Stimulated activated CD4-positive, alpha-beta T cell treated with anti-CD3 and anti-CD28 coated beads, Interleukin-15, amount 100 ng/mL, for 24 hours (primary cell): ENCODE results near the gene RFTN2.
"Not testable (repeated sequence)": the region's sequence is repeated elsewhere in the genome, so short reads cannot be mapped to it uniquely, and the experiment has no call there.

Experiments
- DNase-seq: peaks from one replicate; pipeline ENCODE4 v3.0.0-alpha.2; 2020

RFTN2 gene

DNA sequence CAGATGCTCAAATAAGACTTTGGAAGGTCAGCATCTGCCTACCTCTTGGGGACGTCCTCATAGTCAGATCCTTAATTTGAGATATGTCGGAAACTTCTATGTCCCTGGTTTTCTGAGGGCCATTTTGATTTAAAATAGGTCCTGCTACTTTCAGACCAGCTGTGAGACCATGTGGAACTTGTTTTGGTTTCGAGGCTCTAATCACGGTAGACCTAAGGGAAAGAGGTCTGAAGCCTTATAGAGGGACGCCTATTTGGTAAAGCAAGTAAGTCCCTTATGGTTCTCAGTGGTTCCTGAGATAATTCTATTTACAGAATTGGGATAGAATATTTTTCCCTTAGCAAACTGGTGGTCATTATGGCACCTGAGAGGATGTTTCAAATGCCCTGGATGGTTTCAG, 75.1 kb downstream of the RFTN2 start:
- no peak for DNase-seq

DNA sequence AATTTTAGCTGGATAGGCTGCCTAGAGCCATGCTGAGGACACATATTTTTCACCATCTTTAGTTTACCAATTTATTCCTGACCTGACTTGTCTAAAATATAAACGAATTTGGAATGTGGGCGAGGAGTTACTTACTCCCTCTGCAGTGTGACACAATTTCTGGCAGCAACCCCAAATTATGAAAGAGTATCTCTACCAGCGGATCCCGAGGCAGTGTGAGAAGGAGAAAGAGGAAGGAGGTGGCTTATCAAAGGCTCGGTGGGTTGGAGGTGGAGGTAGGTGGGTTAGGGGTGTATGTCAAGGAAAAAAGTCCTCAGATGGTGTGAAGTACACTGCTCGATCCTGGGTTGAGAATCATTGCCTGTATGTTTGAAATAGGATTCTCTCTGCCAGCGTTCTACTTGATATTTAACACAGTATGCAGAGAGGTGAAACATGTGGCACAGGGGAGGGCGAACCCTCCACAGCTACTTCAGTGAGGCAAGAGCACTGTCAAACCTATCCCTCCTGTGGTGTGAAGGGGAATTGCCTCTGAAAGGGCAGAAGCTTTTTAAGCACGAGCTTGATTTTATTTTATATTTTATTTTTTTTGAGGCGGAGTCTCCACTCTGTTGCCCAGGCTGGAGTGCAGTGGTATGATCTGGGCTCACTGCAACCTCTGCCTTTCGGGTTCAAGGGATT, 76.0 kb downstream of the RFTN2 start:
- peak; percentile 31 for DNase-seq

DNA sequence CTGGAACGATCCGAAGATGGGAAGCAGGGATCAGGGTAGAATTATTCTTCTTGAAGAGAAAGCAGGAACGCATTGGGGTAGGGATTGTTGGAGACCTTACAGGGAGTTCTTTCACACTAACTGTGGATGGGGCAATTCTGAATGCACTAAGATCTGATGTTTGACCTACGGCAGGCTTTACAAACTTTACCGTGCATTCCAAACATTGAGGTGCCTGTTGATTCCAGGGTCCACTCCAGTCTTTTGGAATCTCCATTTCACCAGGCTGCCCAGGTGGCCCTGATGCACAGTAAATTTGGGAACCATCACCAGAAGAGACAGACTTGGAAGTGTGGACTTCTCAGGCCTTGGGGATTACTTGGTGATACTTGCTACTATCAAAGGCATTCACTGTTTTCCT, 76.9 kb downstream of the RFTN2 start:
- no peak for DNase-seq

DNA sequence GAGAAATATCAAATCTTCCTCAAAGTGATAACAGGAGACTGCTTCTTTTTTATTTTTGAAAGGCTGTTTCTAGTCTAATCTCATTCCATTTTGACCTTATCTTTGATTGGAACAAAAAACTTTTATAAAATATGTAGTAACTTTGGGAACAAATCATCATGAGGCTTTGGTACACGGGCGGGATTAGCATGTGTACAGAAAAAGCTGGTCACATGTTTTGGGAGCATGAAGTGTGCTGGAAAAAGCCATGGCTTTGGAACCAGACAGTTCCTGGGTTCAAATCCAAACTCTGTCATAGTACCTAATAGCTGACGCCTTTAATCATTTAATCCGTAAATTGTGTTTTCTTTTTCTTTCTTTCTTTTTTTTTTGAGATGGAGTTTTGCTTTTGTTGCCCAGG, 78.2 kb downstream of the RFTN2 start:
- DNase-seq = no peak

DNA sequence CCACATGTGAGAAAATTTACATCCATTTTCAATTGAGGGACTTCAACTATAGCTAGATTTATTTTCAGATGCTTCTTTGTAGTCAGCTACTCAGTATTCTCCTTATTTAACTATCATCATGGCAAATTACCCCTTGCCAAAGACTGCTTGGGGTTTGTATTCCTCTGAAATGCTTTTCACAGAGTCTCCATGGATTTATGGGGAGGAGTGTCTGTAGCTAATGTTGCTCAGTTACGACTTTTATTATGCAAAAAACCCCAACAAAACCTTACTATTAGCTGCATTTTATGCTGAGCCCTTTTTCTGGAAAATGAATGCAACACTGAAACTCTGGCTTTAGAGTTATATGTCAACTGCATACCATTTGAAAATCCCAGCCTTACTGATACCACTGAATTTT, 78.6 kb downstream of the RFTN2 start:
- DNase-seq = no peak

DNA sequence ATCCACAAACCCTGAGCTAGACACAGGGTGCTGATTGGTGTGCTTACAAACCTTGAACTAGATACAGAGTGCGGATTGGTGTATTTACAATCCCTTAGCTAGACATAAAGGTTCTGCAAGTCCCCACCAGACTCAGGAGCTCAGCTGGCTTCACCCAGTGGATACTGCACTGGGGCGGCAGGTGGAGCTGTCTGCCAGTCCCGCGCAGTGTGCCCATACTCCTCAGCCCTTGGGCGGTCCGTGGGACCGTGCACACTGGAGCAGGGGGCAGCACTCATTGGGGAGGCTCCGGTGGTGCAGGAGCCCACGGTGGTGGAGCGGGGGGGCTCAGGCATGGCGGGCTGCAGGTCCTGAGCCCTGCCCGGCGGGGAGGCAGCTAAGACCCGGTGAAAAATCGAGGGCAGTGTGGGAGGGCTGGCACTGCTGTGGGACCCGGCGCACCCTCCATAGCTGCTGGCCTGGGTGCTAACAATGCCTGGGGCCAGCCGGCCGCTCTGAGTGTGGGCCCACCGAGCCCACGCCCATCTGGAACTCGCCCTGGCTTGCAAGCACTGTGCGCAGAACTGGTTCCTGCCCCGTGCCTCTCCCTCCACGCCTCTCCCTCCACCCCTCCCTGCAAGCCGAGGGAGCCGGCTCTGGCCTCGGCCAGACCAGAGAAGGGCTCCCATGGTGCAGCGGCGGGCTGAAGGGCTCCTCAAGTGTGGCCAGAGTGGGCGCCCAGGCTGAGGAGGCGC, 83.9 kb downstream of the RFTN2 start:
- DNase-seq = no peak

GRCh38 chr2:197587255-197587654, 88.1 kb downstream of the RFTN2 start:
- DNase-seq = not testable (repeated sequence)

GRCh38 chr2:197580166-197580565, 95.2 kb downstream of the RFTN2 start:
- DNase-seq = not testable (repeated sequence)

- not testable (repeated sequence) for DNase-seq
These were observed 97.1 kb downstream of the RFTN2 start for GRCh38 chr2:197578294-197578693.

DNA sequence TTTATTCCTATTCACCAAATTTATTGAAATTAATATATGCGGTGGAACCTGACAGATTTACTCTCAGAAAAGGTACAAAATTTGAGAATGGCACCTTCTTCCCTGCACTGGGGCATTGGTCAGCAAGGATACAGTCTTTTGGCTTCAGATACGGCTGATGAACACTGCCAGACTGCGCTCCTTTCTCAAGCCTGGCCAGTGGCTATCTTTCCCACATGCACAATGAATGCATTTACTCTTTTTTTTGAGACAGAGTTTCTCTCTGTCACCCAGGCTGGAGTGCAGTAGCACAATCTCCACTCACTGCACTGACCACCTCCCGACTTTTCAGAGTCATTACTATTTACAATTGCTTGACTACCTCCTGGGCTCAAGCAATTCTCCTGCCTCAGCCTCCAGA, 97.9 kb downstream of the RFTN2 start:
- DNase-seq = no peak

DNA sequence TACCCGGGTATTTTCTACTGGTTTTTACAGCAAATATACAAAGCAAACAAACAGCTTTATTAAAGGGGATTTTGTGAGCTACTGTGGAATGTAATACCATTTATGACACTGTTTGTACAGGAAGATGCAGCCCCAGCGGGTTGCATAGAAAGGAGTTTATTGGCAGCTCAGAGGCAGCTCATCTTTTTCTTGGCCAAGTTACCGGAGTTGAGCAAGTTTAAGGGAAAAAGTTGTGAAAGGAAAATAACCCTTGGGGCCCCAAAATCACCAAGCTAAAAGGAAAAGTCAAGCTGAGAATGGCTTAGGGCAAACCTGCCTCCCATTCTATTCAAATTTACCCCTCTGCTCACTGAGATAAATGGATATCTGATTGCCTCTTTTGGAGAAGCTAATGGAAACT, 98.8 kb downstream of the RFTN2 start:
- no peak for DNase-seq

- no peak for DNase-seq
These were observed 99.4 kb downstream of the RFTN2 start for GRCh38 chr2:197575987-197576386.

GRCh38 chr2:197573608-197574007, 101.8 kb downstream of the RFTN2 start:
- DNase-seq = no peak

DNA sequence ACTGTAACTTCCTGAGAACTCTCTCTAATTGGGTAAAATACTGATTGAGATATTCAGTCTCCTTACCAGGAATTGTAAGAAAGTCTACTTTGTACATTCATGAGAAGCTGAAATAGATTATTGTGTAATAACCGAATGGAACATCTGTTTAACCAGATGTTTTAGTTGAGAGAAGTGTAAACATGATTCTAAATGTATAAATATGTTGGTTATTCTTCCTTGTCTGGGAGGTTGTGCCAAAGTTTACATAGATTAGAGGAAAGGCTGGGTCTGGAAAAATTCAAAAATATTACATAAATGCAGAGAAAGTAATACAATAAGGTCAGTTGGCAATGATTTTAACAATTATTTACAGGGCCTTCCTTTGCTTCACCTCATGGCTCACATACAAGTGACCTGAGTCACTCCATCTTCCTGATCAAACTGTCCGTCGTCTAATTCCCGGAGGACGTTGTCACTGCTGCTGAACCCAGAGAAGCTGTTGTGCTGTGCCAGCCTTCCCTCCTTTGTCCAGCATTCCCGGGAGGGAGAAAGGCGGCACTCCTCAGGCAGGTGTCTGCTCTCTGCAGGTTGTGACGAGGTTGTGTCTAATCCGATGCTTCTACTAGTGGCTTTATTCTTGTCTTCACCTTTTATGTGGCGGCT, 103.6 kb downstream of the RFTN2 start:
- DNase-seq = no peak

DNA sequence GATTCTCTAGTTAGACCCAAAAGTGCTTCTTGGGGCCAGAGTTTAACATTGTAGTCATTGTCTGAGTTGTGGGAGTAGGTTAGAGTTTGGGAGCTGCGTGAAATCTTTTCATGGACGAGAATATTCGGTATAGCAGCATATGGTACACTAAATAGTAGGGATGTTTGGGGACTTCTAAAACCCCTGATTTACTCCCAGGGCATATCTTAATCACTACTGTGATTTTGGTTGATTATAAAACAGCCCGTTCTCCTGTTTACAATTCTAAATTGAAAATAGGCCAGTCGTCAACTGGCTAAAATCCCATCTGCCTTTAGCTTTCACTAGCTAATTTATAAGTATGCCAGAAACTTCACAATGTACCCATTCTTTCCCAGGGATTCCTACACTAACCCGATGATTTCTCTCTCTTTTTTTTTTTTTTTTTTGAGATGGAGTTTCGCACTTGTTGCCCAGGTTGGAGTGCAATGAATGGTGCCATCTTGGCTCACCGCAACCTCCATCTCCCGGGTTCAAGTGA, 115.2 kb downstream of the RFTN2 start:
- no peak for DNase-seq

DNA sequence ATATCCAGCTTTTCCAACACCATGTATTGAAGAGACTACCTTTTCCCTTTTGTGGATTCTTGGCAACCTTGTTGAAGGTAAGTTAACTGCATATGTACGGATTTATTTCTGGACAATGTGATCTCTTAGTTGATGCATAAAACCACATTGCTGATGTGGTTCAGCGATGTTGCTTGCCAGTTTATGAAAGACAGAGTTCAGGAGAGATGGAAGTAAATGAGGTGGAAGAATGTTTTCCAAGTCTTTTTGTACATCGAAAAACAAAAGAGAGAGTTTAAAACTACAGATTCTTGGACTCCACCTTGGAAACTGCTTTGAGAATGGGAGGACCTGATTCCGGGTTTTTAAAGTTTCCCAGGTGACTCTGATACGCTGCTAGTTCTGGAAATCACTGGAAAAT, 115.7 kb downstream of the RFTN2 start:
- no peak for DNase-seq

GRCh38 chr2:197558393-197558792, 117.0 kb downstream of the RFTN2 start:
- no peak for DNase-seq

GRCh38 chr2:197556456-197556855, 118.9 kb downstream of the RFTN2 start:
- DNase-seq = no peak

- no peak for DNase-seq
These were observed 119.9 kb downstream of the RFTN2 start for GRCh38 chr2:197555467-197555866.

GRCh38 chr2:197551260-197551659, 124.1 kb downstream of the RFTN2 start:
- not testable (repeated sequence) for DNase-seq

DNA sequence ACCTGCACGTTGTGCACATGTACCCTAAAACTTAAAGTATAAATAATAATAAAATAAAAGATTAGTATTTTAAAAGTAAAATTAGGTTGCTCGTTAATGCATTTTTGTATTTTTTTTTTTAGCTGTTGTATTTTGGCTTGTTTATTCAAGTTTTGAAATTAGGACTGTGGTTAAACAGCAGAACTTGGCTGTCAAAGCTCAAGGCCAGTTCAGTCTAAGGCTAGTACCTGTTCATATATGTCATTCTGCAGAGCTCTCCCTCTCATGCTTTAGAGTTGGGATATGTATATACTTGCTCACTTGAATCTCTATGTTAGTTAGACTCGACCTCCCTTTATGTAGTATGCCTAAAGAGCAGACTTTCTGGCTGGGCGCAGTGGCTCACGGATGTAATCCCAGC, 126.8 kb downstream of the RFTN2 start:
- no peak for DNase-seq

- no peak for DNase-seq
These were observed 128.1 kb downstream of the RFTN2 start for GRCh38 chr2:197547163-197547900.

DNA sequence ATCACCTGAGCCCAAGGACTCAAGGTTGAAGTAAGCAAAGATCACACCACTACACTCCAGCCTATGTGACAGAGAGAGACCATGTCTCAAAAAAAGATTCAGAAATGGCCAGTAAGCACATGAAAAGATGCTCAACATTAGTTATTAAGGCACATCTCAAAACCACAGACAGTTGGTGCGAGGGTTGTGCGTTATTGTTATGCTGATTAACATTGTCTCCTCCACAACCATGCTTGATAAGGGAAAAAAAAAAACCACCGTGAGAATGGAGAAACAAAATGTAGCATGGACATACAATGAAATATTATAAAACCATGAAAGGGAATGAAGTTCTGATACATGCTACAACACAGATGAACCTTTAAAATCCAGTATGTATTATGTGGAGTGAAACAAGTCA, 132.2 kb downstream of the RFTN2 start:
- no peak for DNase-seq
